Osteoblast (primary cell): ENCODE measurements around the gene SOX6. TPM values are rescaled to one million over a fixed set of nuclear protein-coding genes. Genes with fewer than 3 reads are reported as not detected.

Experiments used
- DNase-seq: peaks from one replicate; pipeline ENCODE4 v3.0.0; 2011; ENCODE audit warnings: low spot score, mixed read lengths; ENCODE audit not compliant: insufficient read length; ENCODE audit errors: missing footprints
- H2AFZ ChIP-seq: 2 replicates; pipeline ENCODE4 v1.6.0; 2011; ENCODE audit warnings: mild to moderate bottlenecking, low read length
- H3K27ac ChIP-seq: 2 replicates; pipeline ENCODE4 v1.5.1; 2011; ENCODE audit warnings: mild to moderate bottlenecking, low read depth, low read length, moderate library complexity
- H3K27me3 ChIP-seq: 2 replicates; pipeline ENCODE4 v1.6.0; 2012; ENCODE audit warnings: mild to moderate bottlenecking, control low read depth, inconsistent platforms, low read length, moderate library complexity; ENCODE audit not compliant: insufficient read depth
- H3K36me3 ChIP-seq: 2 replicates; pipeline ENCODE4 v1.5.1; 2011; ENCODE audit warnings: mild to moderate bottlenecking, low read length, control low read depth, moderate library complexity; ENCODE audit not compliant: insufficient read depth
- H3K4me1 ChIP-seq: 2 replicates; pipeline ENCODE4 v1.5.1; 2011; ENCODE audit warnings: mild to moderate bottlenecking, low read length, control low read depth, moderate library complexity; ENCODE audit not compliant: insufficient read depth
- H3K4me2 ChIP-seq: 2 replicates; pipeline ENCODE4 v1.6.0; 2011; ENCODE audit warnings: mild to moderate bottlenecking, low read length; ENCODE audit not compliant: insufficient read depth
- H3K4me3 ChIP-seq: fragments of 200-600 bp; sonication (generic); 3 replicates; pipeline ENCODE4 v1.5.1; 2012; ENCODE audit warnings: mild to moderate bottlenecking, low read length, inconsistent platforms; ENCODE audit not compliant: insufficient read depth
- H3K79me2 ChIP-seq: 2 replicates; pipeline ENCODE4 v1.6.0; 2012; ENCODE audit warnings: mild to moderate bottlenecking, low read length, control low read depth, inconsistent platforms; ENCODE audit not compliant: insufficient read depth
- H3K9me3 ChIP-seq: 2 replicates; pipeline ENCODE4 v1.5.1; 2011; ENCODE audit warnings: low read depth, low read length, control low read depth
- H4K20me1 ChIP-seq: 2 replicates; pipeline ENCODE4 v1.6.0; 2012; ENCODE audit warnings: mild to moderate bottlenecking, low read length, control low read depth; ENCODE audit not compliant: insufficient read depth
- total RNA-seq: library from RNA; depleted of rRNA; stranded (reverse); fragments of >200 nt; gene quantifications from 2 replicates; pipeline ENCODE4 v1.2.3, GENCODE V29; 2012
- TF ChIP-seq, protein P1 (sequence below): IDR thresholded peaks from 2 replicates; pipeline ENCODE4 v1.5.1; 2011; ENCODE audit warnings: mild to moderate bottlenecking, low read depth, low read length, moderate library complexity; ENCODE audit errors: extremely low read depth

SOX6 gene
- total RNA-seq, 1 donor: 3.3 TPM

DNA sequence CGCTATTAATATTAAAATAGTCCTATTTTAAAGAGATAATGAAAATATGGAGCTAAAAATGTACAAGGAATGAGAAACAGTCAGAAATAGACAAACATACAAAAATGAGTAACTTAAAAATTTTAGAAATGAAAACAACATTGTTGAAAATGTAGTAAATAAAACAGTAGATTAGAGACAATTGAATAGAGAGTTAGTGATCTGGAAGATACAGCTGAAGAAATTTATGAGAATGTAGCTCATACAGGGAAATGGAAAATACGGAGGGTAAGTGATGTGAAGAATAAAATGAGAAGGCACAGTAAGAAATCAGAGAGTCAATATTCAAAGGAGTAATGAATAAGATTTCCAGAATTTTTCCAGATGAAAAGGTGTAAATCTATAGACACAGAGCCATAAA lies 424.8 kb downstream of the SOX6 start:
- Histone ChIP-seq H3K27me3 (no peaks in the 10 kb centered on the region), H3K4me2 (no peak overlapping the region)

DNA sequence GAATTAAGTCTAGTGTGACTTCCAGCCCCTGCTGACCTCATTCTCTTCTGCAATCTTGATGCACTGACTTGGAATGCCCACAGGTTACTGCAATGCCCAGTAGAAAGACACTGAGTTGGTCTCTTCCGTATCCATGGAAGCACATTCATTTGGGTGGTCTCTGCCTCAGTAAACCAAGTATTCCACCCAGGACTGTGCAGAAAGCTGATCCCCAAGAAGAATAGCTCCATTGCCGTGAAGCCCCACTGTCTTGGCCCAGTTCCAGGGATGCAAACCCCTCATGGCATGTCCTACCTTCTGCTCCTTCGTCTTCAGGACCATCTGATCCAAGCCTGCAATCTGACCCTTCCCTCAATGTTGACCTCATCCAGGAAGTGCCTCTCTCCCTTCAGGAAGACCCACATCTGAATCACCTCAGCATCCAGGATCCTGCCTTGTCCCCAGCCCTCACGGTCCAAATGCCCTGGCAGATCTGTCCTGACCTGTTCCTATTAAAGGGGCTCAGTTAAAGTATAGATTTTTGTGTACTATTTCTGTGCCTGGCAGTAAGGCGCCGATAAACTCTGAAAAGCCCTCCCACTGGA lies 425.8 kb downstream of the SOX6 start:
- Histone ChIP-seq H3K4me3 (no peak overlapping the region), H3K36me3 (no peaks in the 10 kb centered on the region), H3K27me3 (no peaks in the 10 kb centered on the region), H3K4me1 (peaks cover 5% of the 10 kb centered on the region), H4K20me1 (no peaks in the 10 kb centered on the region), H3K4me2 (no peak overlapping the region), H3K9me3 (no peaks in the 10 kb centered on the region), H2AFZ (no peak overlapping the region), H3K27ac (no peak overlapping the region), H3K79me2 (no peaks in the 10 kb centered on the region)
- TF ChIP-seq, protein P1, sequence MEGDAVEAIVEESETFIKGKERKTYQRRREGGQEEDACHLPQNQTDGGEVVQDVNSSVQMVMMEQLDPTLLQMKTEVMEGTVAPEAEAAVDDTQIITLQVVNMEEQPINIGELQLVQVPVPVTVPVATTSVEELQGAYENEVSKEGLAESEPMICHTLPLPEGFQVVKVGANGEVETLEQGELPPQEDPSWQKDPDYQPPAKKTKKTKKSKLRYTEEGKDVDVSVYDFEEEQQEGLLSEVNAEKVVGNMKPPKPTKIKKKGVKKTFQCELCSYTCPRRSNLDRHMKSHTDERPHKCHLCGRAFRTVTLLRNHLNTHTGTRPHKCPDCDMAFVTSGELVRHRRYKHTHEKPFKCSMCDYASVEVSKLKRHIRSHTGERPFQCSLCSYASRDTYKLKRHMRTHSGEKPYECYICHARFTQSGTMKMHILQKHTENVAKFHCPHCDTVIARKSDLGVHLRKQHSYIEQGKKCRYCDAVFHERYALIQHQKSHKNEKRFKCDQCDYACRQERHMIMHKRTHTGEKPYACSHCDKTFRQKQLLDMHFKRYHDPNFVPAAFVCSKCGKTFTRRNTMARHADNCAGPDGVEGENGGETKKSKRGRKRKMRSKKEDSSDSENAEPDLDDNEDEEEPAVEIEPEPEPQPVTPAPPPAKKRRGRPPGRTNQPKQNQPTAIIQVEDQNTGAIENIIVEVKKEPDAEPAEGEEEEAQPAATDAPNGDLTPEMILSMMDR: no peak
- DNase-seq: no peak

More for the DNA sequence above, 424.8 kb downstream of the SOX6 start:
- no peak for DNase-seq
- Histone ChIP-seq H3K27ac (no peak overlapping the region), H3K9me3 (no peaks in the 10 kb centered on the region), H3K79me2 (no peaks in the 10 kb centered on the region), H3K4me1 (peaks cover 5% of the 10 kb centered on the region), H3K36me3 (no peaks in the 10 kb centered on the region), H2AFZ (no peak overlapping the region), H3K4me3 (no peak overlapping the region), H4K20me1 (no peaks in the 10 kb centered on the region)
- TF ChIP-seq, protein P1: no peak

DNA sequence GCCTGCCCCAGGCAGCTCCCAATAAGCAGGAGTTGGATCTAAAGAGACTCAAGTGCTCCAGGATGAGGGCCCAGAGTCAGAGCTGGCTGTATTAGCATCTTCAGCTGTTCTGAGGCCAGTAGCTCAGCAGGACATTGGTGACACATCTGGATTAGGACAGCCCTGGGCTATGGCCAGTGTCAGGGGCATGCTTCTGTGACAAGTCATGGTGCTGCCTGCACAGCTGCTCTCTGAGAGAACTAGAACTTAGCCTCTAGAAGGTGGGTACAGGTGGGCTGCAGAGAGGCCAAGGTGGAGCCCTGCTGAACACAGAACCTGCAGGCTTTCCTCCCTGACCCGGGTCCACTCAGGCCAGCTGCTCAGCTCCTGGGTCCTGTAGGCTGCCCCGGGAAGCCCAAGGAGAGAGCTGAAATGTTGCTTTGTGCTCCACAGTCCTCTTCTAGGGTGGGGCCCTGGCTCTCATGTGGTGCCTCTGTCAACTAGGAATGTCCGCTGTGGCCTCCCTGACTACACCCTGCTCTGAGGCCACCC lies 426.9 kb downstream of the SOX6 start:
- no peaks in the 10 kb centered on the region for H3K36me3 ChIP-seq
- H3K4me1 ChIP-seq: peaks cover 4% of the 10 kb centered on the region
- H3K4me3 ChIP-seq: no peak overlapping the region
- H3K79me2 ChIP-seq: no peaks in the 10 kb centered on the region
- H4K20me1 ChIP-seq: no peaks in the 10 kb centered on the region
- no peaks in the 10 kb centered on the region for H3K27me3 ChIP-seq
- no peak for DNase-seq
- H3K9me3 ChIP-seq: no peaks in the 10 kb centered on the region
- no peak overlapping the region for H2AFZ ChIP-seq
- no peak overlapping the region for H3K27ac ChIP-seq
- no peak overlapping the region for H3K4me2 ChIP-seq
- TF ChIP-seq, protein P1: no peak

DNA sequence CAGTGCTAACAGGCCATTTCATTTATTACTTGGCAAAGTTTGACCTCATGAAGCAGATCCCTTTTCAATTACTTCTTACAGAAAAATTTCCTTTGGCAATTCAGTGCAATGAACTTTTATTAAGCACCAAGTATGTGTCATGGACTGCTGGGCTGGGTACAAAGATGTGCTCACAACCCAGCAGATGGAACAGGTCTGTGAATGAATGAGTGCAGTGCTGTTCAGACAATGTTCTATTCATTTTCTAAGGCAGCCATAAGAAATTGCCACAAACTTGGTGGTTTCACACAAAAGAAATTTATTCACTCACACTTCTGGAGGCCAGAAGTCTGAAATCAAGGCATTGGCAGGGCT lies 428.5 kb downstream of the SOX6 start:
- Histone ChIP-seq H4K20me1 (no peaks in the 10 kb centered on the region), H3K4me1 (no peaks in the 10 kb centered on the region), H3K4me2 (no peak overlapping the region), H3K27me3 (no peaks in the 10 kb centered on the region), H3K79me2 (no peaks in the 10 kb centered on the region), H3K36me3 (no peaks in the 10 kb centered on the region), H3K4me3 (no peak overlapping the region), H3K27ac (no peak overlapping the region), H3K9me3 (no peaks in the 10 kb centered on the region), H2AFZ (no peak overlapping the region)
- TF ChIP-seq, protein P1: no peak
- no peak for DNase-seq
